Right atrium auricular region (tissue), 2 donors: ENCODE measurements around the gene FPGT. TPM values are rescaled to one million over a fixed set of nuclear protein-coding genes. Genes with fewer than 3 reads are reported as not detected.

Source experiments
- DNase-seq: peaks from one replicate; pipeline ENCODE4 v3.0.0-alpha.2; 2019; ENCODE audit warnings: low spot score
- H3K27ac ChIP-seq, 2 donors: fragments of 200-600 bp; sonication (generic); 1 replicate in 1 of 2; 2 replicates in 1 of 2; pipeline ENCODE4 v1.5.1; 2016 to 2019
- H3K27me3 ChIP-seq, 2 donors: fragments of 200-600 bp; sonication (generic); one replicate each; pipeline versions ENCODE4 v1.5.1 to v1.6.0; 2017 to 2019
- H3K36me3 ChIP-seq: fragments of 200-600 bp; sonication (generic); one replicate; pipeline ENCODE4 v1.5.1; 2016
- H3K4me1 ChIP-seq, 2 donors: fragments of 200-600 bp; sonication (generic); one replicate each; pipeline versions ENCODE4 v1.5.1 to v1.6.0; 2017 to 2019
- H3K4me3 ChIP-seq, 2 donors: fragments of 200-600 bp; sonication (generic); 1 replicate in 1 of 2; 2 replicates in 1 of 2; pipeline ENCODE4 v1.5.1; 2017 to 2019; ENCODE audit warnings: mild to moderate bottlenecking in 1 of 2, moderate library complexity in 1 of 2
- H3K9me3 ChIP-seq, 2 donors: fragments of 200-600 bp; sonication (generic); one replicate each; pipeline ENCODE4 v1.5.1; 2019
- CTCF ChIP-seq, 2 donors: fragments of 200-600 bp; sonication (generic); IDR thresholded peaks; one replicate each; pipeline ENCODE4 v1.5.1; 2019; ENCODE audit warnings: antibody characterized with exemption in 2 of 2
- total RNA-seq, 2 donors: library from RNA; depleted of rRNA; stranded (reverse); fragments of >200 nt; gene quantifications; one replicate each; pipeline ENCODE4 v1.1.0, GENCODE V29; 2016

FPGT gene
- total RNA-seq, 2 donors from 2014 or later, result 4.1 to 7.5 TPM

GRCh38 chr1:74193908-74194307, 4.1 kb upstream of the FPGT start:
- Histone ChIP-seq H3K27ac (no peak overlapping the region), H3K9me3 (no peaks in the 10 kb centered on the region), H3K4me1 (peaks cover 0 to 7% of the 10 kb centered on the region in 2 donors), H3K4me3 (no peak overlapping the region), H3K36me3 (no peaks in the 10 kb centered on the region), H3K27me3 (no peaks in the 10 kb centered on the region)
- no peak for DNase-seq
- no peak for TF ChIP-seq CTCF (IDR thresholded peaks at IDR 0.05)

- no peak for TF ChIP-seq CTCF (IDR thresholded peaks at IDR 0.05)
- H3K27ac ChIP-seq, result no peak overlapping the region
- H3K4me1 ChIP-seq, result peaks cover 0 to 16% of the 10 kb centered on the region in 2 donors
- DNase-seq, result no peak
- no peaks in the 10 kb centered on the region for H3K36me3 ChIP-seq
- H3K4me3 ChIP-seq, result no peak overlapping the region
- no peaks in the 10 kb centered on the region for H3K27me3 ChIP-seq
- H3K9me3 ChIP-seq, result no peaks in the 10 kb centered on the region
Measured at GRCh38 chr1:74195339-74195738, 2.7 kb upstream of the FPGT start.

DNA sequence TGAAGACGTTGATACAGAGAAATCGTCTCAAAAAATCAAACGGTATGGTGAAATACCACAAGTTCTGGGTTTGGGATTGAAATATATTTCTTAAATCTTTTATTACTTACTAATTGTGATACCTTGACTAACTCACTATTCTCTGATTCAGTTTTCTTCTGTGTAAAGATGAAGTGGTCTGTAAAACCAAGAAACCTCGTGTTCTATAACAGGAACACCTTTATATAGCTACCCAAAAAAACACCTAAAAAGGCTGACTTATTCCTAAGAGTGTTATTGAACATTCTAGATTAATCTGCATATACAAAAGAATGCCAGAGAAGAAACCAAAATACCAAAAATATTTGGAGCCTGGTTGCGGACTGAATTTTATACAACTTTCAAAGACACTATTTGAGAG, 787 bp upstream of the FPGT start:
- no peaks in the 10 kb centered on the region for H3K27me3 ChIP-seq
- H3K9me3 ChIP-seq, result no peaks in the 10 kb centered on the region
- DNase-seq, result no peak
- no peaks in the 10 kb centered on the region for H3K36me3 ChIP-seq
- H3K4me1 ChIP-seq, result peaks cover 0 to 16% of the 10 kb centered on the region in 2 donors
- TF ChIP-seq CTCF (IDR thresholded peaks at IDR 0.05), result no peak
- H3K27ac ChIP-seq, result peak overlapping the region; percentile 79 to 81
- H3K4me3 ChIP-seq, result peak overlapping the region in 1 of 2 donors; percentile 66

DNA sequence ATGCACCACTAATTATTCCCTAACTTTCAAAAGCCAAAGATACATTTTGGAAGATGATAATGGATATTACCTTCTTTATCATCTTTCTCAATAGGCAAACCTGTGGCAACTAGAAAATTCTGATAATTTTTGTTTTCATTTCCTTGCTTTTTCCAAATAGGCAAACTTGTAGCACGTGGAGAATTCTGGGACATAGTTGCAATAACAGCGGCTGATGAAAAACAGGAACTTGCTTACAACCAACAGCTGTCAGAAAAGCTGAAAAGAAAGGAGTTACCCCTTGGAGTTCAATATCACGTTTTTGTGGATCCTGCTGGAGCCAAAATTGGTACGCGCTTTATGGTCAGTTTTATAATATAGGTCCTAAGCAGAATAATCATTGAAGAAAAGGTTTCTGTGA, 1.5 kb downstream of the FPGT start:
- H3K4me1 ChIP-seq, result peaks cover 0 to 16% of the 10 kb centered on the region in 2 donors
- H3K9me3 ChIP-seq, result no peaks in the 10 kb centered on the region
- TF ChIP-seq CTCF (IDR thresholded peaks at IDR 0.05), result no peak
- H3K27ac ChIP-seq, result no peak overlapping the region
- H3K36me3 ChIP-seq, result no peaks in the 10 kb centered on the region
- DNase-seq, result no peak
- H3K4me3 ChIP-seq, result peak overlapping the region in 1 of 2 donors; percentile 66
- H3K27me3 ChIP-seq, result no peaks in the 10 kb centered on the region

DNA sequence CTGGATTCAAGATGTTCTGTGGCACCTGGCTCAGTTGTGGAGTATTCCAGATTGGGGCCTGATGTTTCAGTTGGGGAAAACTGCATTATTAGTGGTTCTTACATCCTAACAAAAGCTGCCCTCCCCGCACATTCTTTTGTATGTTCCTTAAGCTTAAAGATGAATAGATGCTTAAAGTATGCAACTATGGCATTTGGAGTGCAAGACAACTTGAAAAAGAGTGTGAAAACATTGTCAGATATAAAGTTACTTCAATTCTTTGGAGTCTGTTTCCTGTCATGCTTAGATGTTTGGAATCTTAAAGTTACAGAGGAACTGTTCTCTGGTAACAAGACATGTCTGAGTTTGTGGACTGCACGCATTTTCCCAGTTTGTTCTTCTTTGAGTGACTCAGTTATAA, 7.2 kb downstream of the FPGT start:
- Histone ChIP-seq H3K36me3 (no peaks in the 10 kb centered on the region), H3K9me3 (no peaks in the 10 kb centered on the region), H3K4me3 (no peak overlapping the region), H3K27ac (no peak overlapping the region), H3K4me1 (no peaks in the 10 kb centered on the region), H3K27me3 (no peaks in the 10 kb centered on the region)
- no peak for TF ChIP-seq CTCF (IDR thresholded peaks at IDR 0.05)
- DNase-seq, result no peak

GRCh38 chr1:74215229-74215628, 17.2 kb downstream of the FPGT start:
- H3K9me3 ChIP-seq, result no peaks in the 10 kb centered on the region
- no peaks in the 10 kb centered on the region for H3K36me3 ChIP-seq
- no peaks in the 10 kb centered on the region for H3K27me3 ChIP-seq
- H3K27ac ChIP-seq, result no peak overlapping the region
- H3K4me3 ChIP-seq, result no peak overlapping the region
- no peak for TF ChIP-seq CTCF (IDR thresholded peaks at IDR 0.05)
- H3K4me1 ChIP-seq, result no peaks in the 10 kb centered on the region
- no peak for DNase-seq
